PC-9 (cell line): ENCODE results near the gene WDFY1.

Experiments
- CTCF ChIP-seq: fragments of 200-600 bp; sonication (generic); conservative IDR thresholded peaks from 2 replicates; pipeline ENCODE4 v1.6.1; 2017; ENCODE audit warnings: mixed run types, antibody characterized with exemption, mild to moderate bottlenecking, moderate library complexity
- EZH2 ChIP-seq: fragments of 200-600 bp; sonication (generic); IDR thresholded peaks from 2 replicates; pipeline ENCODE4 v1.8.0; 2017; ENCODE audit warnings: antibody characterized with exemption, low read depth

DNA sequence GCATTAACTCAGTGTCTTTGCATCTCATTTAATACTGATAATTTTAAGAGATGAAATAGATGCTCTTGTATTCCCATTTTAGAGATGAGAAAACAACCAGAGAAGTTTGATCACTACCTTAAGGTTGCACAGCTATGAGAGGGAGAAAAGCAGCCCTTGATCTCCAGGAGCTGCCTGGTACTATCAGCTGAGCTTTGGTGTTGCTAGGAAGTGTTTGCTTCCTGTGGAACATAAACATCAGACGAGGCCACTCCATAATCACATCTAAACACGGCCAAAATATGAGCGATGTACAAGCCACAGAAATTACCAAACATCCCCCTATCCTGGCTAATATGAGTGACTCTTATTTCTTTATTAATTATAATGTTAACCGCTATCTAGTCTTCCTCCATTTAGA is 620 bp upstream of the WDFY1 start:
- TF ChIP-seq CTCF (no peak), EZH2 (no peak)
